Activated naive CD8-positive, alpha-beta T cell treated with anti-CD3 and anti-CD28 coated beads for 36 hours (primary cell): ENCODE results near the gene ANGEL2. TPM values are rescaled to one million over a fixed set of nuclear protein-coding genes. Genes with fewer than 3 reads are reported as not detected.

Experiments
- DNase-seq: peaks from one replicate; pipeline ENCODE4 v3.0.0; 2021
- H3K27ac Mint-ChIP-seq: one replicate; pipeline ENCODE4 v1.8.0; 2022; ENCODE audit warnings: mild to moderate bottlenecking, moderate library complexity, mixed read lengths
- H3K27me3 Mint-ChIP-seq: one replicate; pipeline ENCODE4 v1.8.0; 2022; ENCODE audit warnings: mild to moderate bottlenecking, mixed read lengths
- H3K36me3 Mint-ChIP-seq: one replicate; pipeline ENCODE4 v1.8.0; 2021; ENCODE audit warnings: mild to moderate bottlenecking, mixed read lengths
- H3K4me1 Mint-ChIP-seq: one replicate; pipeline ENCODE4 v1.8.0; 2021; ENCODE audit warnings: mixed read lengths
- H3K4me3 Mint-ChIP-seq: one replicate; pipeline ENCODE4 v1.8.0; 2022; ENCODE audit warnings: mild to moderate bottlenecking, moderate library complexity, mixed read lengths
- H3K9me3 Mint-ChIP-seq: one replicate; pipeline ENCODE4 v1.8.0; 2022; ENCODE audit warnings: mixed read lengths
- total RNA-seq, 2 experiments: library from RNA; stranded (reverse); gene quantifications; one replicate each; pipeline ENCODE4 v1.2.3, GENCODE V29; 2021

ANGEL2 gene
- total RNA-seq, 2 experiments from 2014 or later, result 41.6 to 42.3 TPM

- Mint-ChIP-seq H3K9me3 (no peaks in the 10 kb centered on the region), H3K27me3 (no peaks in the 10 kb centered on the region), H3K4me3 (no peak overlapping the region), H3K27ac (no peak overlapping the region), H3K36me3 (no peaks in the 10 kb centered on the region), H3K4me1 (peaks cover 3% of the 10 kb centered on the region)
- DNase-seq, result no peak
These were observed 29.1 kb downstream of the ANGEL2 start for GRCh38 chr1:212986551-212986950.

GRCh38 chr1:212984522-212985291, 31.0 kb downstream of the ANGEL2 start:
- H3K36me3 Mint-ChIP-seq, result no peaks in the 10 kb centered on the region
- no peaks in the 10 kb centered on the region for H3K9me3 Mint-ChIP-seq
- no peak for DNase-seq
- no peaks in the 10 kb centered on the region for H3K27me3 Mint-ChIP-seq
- peaks cover 2% of the 10 kb centered on the region for H3K4me1 Mint-ChIP-seq
- no peak overlapping the region for H3K4me3 Mint-ChIP-seq
- no peak overlapping the region for H3K27ac Mint-ChIP-seq

- H3K36me3 Mint-ChIP-seq, result no peaks in the 10 kb centered on the region
- H3K4me1 Mint-ChIP-seq, result peaks cover 3% of the 10 kb centered on the region
- no peaks in the 10 kb centered on the region for H3K27me3 Mint-ChIP-seq
- no peaks in the 10 kb centered on the region for H3K9me3 Mint-ChIP-seq
- no peak for DNase-seq
- H3K4me3 Mint-ChIP-seq, result no peak overlapping the region
- no peak overlapping the region for H3K27ac Mint-ChIP-seq
These were observed 32.2 kb downstream of the ANGEL2 start for GRCh38 chr1:212983482-212983881.

GRCh38 chr1:212982430-212983152, 33.1 kb downstream of the ANGEL2 start:
- DNase-seq, result no peak
- peaks cover 3% of the 10 kb centered on the region for H3K4me1 Mint-ChIP-seq
- no peaks in the 10 kb centered on the region for H3K36me3 Mint-ChIP-seq
- H3K27me3 Mint-ChIP-seq, result no peaks in the 10 kb centered on the region
- H3K4me3 Mint-ChIP-seq, result no peak overlapping the region
- H3K27ac Mint-ChIP-seq, result no peak overlapping the region
- H3K9me3 Mint-ChIP-seq, result no peaks in the 10 kb centered on the region

GRCh38 chr1:212981571-212982328, 33.9 kb downstream of the ANGEL2 start:
- no peaks in the 10 kb centered on the region for H3K27me3 Mint-ChIP-seq
- H3K4me3 Mint-ChIP-seq, result no peak overlapping the region
- H3K9me3 Mint-ChIP-seq, result no peaks in the 10 kb centered on the region
- DNase-seq, result no peak
- peaks cover 3% of the 10 kb centered on the region for H3K4me1 Mint-ChIP-seq
- H3K27ac Mint-ChIP-seq, result no peak overlapping the region
- H3K36me3 Mint-ChIP-seq, result no peaks in the 10 kb centered on the region

- Mint-ChIP-seq H3K27ac (no peak overlapping the region), H3K27me3 (no peaks in the 10 kb centered on the region), H3K9me3 (no peaks in the 10 kb centered on the region), H3K4me1 (peaks cover 3% of the 10 kb centered on the region), H3K4me3 (no peak overlapping the region), H3K36me3 (no peaks in the 10 kb centered on the region)
- DNase-seq, result no peak
These were observed 34.6 kb downstream of the ANGEL2 start for GRCh38 chr1:212981025-212981495.

- Mint-ChIP-seq H3K36me3 (no peaks in the 10 kb centered on the region), H3K9me3 (no peaks in the 10 kb centered on the region), H3K4me1 (peaks cover 3% of the 10 kb centered on the region), H3K27me3 (no peaks in the 10 kb centered on the region), H3K4me3 (no peak overlapping the region), H3K27ac (no peak overlapping the region)
- no peak for DNase-seq
These were observed 35.4 kb downstream of the ANGEL2 start for GRCh38 chr1:212980123-212980785.

GRCh38 chr1:212979340-212980122, 36.1 kb downstream of the ANGEL2 start:
- Mint-ChIP-seq H3K36me3 (no peaks in the 10 kb centered on the region), H3K27me3 (no peaks in the 10 kb centered on the region), H3K4me3 (no peak overlapping the region), H3K27ac (no peak overlapping the region), H3K9me3 (no peaks in the 10 kb centered on the region), H3K4me1 (peaks cover 3% of the 10 kb centered on the region)
- DNase-seq, result no peak

- Mint-ChIP-seq H3K27ac (no peak overlapping the region), H3K27me3 (no peaks in the 10 kb centered on the region), H3K4me3 (no peak overlapping the region), H3K36me3 (no peaks in the 10 kb centered on the region), H3K9me3 (no peaks in the 10 kb centered on the region), H3K4me1 (peaks cover 3% of the 10 kb centered on the region)
- no peak for DNase-seq
These were observed 37.7 kb downstream of the ANGEL2 start for GRCh38 chr1:212977781-212978645.

GRCh38 chr1:212976586-212976985, 39.1 kb downstream of the ANGEL2 start:
- H3K27ac Mint-ChIP-seq, result no peak overlapping the region
- no peak overlapping the region for H3K4me3 Mint-ChIP-seq
- no peaks in the 10 kb centered on the region for H3K9me3 Mint-ChIP-seq
- no peaks in the 10 kb centered on the region for H3K36me3 Mint-ChIP-seq
- no peak for DNase-seq
- peaks cover 3% of the 10 kb centered on the region for H3K4me1 Mint-ChIP-seq
- no peaks in the 10 kb centered on the region for H3K27me3 Mint-ChIP-seq

- Mint-ChIP-seq H3K27ac (no peak overlapping the region), H3K36me3 (no peaks in the 10 kb centered on the region), H3K9me3 (no peaks in the 10 kb centered on the region), H3K4me3 (no peak overlapping the region), H3K4me1 (peaks cover 3% of the 10 kb centered on the region), H3K27me3 (no peaks in the 10 kb centered on the region)
- no peak for DNase-seq
These were observed 40.4 kb downstream of the ANGEL2 start for GRCh38 chr1:212975111-212975918.

GRCh38 chr1:212974711-212975110, 41.0 kb downstream of the ANGEL2 start:
- no peak for DNase-seq
- Mint-ChIP-seq H3K4me3 (no peak overlapping the region), H3K36me3 (no peaks in the 10 kb centered on the region), H3K9me3 (no peaks in the 10 kb centered on the region), H3K27ac (no peak overlapping the region), H3K4me1 (peaks cover 2% of the 10 kb centered on the region), H3K27me3 (peaks cover under 1% of the 10 kb centered on the region)

- Mint-ChIP-seq H3K9me3 (no peaks in the 10 kb centered on the region), H3K36me3 (no peaks in the 10 kb centered on the region), H3K27ac (no peak overlapping the region), H3K27me3 (peaks cover 6% of the 10 kb centered on the region), H3K4me1 (no peaks in the 10 kb centered on the region), H3K4me3 (no peak overlapping the region)
- DNase-seq, result no peak
These were observed 41.8 kb downstream of the ANGEL2 start for GRCh38 chr1:212973899-212974298.
